Measurements from ENCODE around the gene OGN.

The OGN gene

GRCh38 chr9:92359394-92359995 lies 44.9 kb downstream of the OGN start:
- Histone ChIP-seq H3K9me2 (replicated peaks; ENCODE audit: insufficient read depth, low read length) (no peaks in the 10 kb centered on the region), H4K20me1 (ENCODE audit: low read depth, low read length) (no peaks in the 10 kb centered on the region), H3K4me2 (ENCODE audit: low read depth, low read length, poor library complexity, severe bottlenecking) (no peak overlapping the region), H3K4me3 (ENCODE audit: insufficient read depth, low read length, poor library complexity, severe bottlenecking) (no peak overlapping the region), H3K27me3 (ENCODE audit: low read length) (no peaks in the 10 kb centered on the region), H3K36me3 (ENCODE audit: low read length) (no peaks in the 10 kb centered on the region; the same call in 1 of the 2 replicates), H3K79me2 (ENCODE audit: insufficient read depth, low read length) (0 out of 2 replicates have a peak, but pooled peaks cover 10% of the 10 kb centered on the region), H2AFZ (ENCODE audit: low read depth, low read length, severe bottlenecking) (no peak overlapping the region), H3F3A (ENCODE audit: insufficient read depth) (peaks cover 3% of the 10 kb centered on the region; the same call in 1 of the 2 replicates), H3K9me3 (ENCODE audit: insufficient read depth, low read length) (no peaks in the 10 kb centered on the region), H3K9ac (ENCODE audit: low read length) (no peak overlapping the region), H3K27ac (ENCODE audit: low read depth, low read length) (no peak overlapping the region)
- TF ChIP-seq CTCF (IDR thresholded peaks at IDR 0.05; ENCODE audit: insufficient read depth, low read length, poor library complexity, severe bottlenecking) (no peak), EZH2phosphoT487 (conservative IDR thresholded peaks at IDR 0.05; ENCODE audit: low read length) (no peak)

- Histone ChIP-seq H3K27ac (ENCODE audit: low read depth, low read length) (no peak overlapping the region), H4K20me1 (ENCODE audit: low read depth, low read length) (no peaks in the 10 kb centered on the region), H3K9ac (ENCODE audit: low read length) (no peak overlapping the region), H3K9me3 (ENCODE audit: insufficient read depth, low read length) (no peaks in the 10 kb centered on the region), H3K4me2 (ENCODE audit: low read depth, low read length, poor library complexity, severe bottlenecking) (no peak overlapping the region), H3F3A (ENCODE audit: insufficient read depth) (no peaks in the 10 kb centered on the region), H3K4me3 (ENCODE audit: insufficient read depth, low read length, poor library complexity, severe bottlenecking) (no peak overlapping the region), H3K27me3 (ENCODE audit: low read length) (no peaks in the 10 kb centered on the region), H3K36me3 (ENCODE audit: low read length) (peaks cover 7% of the 10 kb centered on the region; the same call in 1 of the 2 replicates), H3K79me2 (ENCODE audit: insufficient read depth, low read length) (no peaks in the 10 kb centered on the region), H2AFZ (ENCODE audit: low read depth, low read length, severe bottlenecking) (no peak overlapping the region), H3K9me2 (replicated peaks; ENCODE audit: insufficient read depth, low read length) (no peaks in the 10 kb centered on the region)
- no peak for TF ChIP-seq EZH2phosphoT487 (conservative IDR thresholded peaks at IDR 0.05; ENCODE audit: low read length)
- TF ChIP-seq CTCF (IDR thresholded peaks at IDR 0.05; ENCODE audit: insufficient read depth, low read length, poor library complexity, severe bottlenecking) = no peak
Observed at GRCh38 chr9:92353051-92353450, 51.3 kb downstream of the OGN start.

GRCh38 chr9:92350740-92351133 lies 53.6 kb downstream of the OGN start:
- no peak overlapping the region for H3K9ac ChIP-seq (ENCODE audit: low read length)
- TF ChIP-seq CTCF (IDR thresholded peaks at IDR 0.05; ENCODE audit: insufficient read depth, low read length, poor library complexity, severe bottlenecking) (no peak), EZH2phosphoT487 (conservative IDR thresholded peaks at IDR 0.05; ENCODE audit: low read length) (no peak)
- H3K36me3 ChIP-seq (ENCODE audit: low read length) = peaks cover 16% of the 10 kb centered on the region; the same call in 1 of the 2 replicates
- no peaks in the 10 kb centered on the region for H3K27me3 ChIP-seq (ENCODE audit: low read length)
- no peak overlapping the region for H3K4me3 ChIP-seq (ENCODE audit: insufficient read depth, low read length, poor library complexity, severe bottlenecking)
- H3K79me2 ChIP-seq (ENCODE audit: insufficient read depth, low read length) = no peaks in the 10 kb centered on the region
- no peaks in the 10 kb centered on the region for H3K9me3 ChIP-seq (ENCODE audit: insufficient read depth, low read length)
- H3K9me2 ChIP-seq (replicated peaks; ENCODE audit: insufficient read depth, low read length) = no peaks in the 10 kb centered on the region
- H3F3A ChIP-seq (ENCODE audit: insufficient read depth) = no peaks in the 10 kb centered on the region
- no peaks in the 10 kb centered on the region for H4K20me1 ChIP-seq (ENCODE audit: low read depth, low read length)
- H2AFZ ChIP-seq (ENCODE audit: low read depth, low read length, severe bottlenecking) = no peak overlapping the region
- H3K4me2 ChIP-seq (ENCODE audit: low read depth, low read length, poor library complexity, severe bottlenecking) = no peak overlapping the region
- no peak overlapping the region for H3K27ac ChIP-seq (ENCODE audit: low read depth, low read length)
